GDM1 (cell line): ENCODE data around the gene TRIM44.
"Not testable (repeated sequence)": the region's sequence is repeated elsewhere in the genome, so short reads cannot be mapped to it uniquely, and the experiment has no call there.

Experiments used
- DNase-seq: peaks from one replicate; lab custom pipeline; 2025; lab: John Stamatoyannopoulos, UW

TRIM44 gene

DNA sequence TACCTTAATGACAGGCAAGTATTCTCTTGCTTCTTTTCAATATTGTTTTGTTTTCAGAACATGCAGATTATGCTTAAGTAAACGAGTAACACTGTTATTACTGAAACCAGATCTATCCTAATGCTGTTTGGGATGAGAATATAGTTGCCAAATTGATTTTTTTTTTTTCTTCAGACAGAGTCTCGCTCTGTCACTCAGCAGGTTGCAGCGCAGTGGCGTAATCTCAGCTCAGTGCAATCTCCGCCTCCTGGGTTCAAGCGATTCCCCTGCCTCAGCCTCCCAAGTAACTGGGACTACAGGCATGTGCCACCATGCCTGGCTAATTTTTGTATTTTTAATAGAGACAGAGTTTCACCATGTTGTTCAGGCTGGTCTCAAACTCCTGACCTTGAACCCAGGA is 91.0 kb downstream of the TRIM44 start:
- not testable (repeated sequence) for DNase-seq

DNA sequence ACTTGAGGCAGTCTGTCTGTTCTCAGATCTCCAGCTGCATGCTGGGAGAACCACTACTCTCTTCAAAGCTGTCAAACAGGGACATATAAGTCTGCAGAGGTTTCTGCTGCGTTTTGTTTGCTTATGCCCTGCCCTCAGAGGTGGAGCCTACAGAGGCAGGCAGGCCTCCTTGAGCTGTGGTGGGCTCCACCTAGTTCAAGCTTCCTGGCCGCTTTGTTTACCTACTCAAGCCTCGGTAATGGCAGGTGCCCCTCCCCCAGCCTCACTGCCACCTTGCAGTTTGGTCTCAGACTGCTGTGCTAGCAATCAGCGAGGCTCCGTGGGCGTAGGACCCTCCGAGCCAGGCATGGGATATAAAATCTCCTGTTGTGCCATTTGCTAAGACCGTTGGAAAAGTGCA is 97.4 kb downstream of the TRIM44 start:
- DNase-seq: not testable (repeated sequence)

DNA sequence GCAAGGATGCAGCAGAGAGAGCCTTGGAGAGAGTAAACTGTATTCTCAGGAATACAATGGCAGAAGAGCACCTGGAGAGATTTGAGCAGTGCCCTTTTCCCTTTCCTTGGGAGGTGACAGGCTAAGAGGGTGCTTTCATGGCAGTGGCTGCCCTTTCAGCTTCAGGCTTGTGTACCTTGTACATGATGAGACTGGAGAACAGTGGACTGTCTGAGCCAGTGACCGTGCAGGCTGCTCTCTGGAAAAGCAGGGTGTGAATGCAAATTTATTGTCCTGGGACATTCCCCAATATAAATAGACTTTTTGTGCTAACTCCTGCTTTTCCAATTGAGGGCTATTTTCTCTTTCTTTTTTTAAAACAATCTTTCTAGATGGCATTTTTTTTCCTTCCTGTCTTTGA is 99.3 kb downstream of the TRIM44 start:
- DNase-seq: no peak

DNA sequence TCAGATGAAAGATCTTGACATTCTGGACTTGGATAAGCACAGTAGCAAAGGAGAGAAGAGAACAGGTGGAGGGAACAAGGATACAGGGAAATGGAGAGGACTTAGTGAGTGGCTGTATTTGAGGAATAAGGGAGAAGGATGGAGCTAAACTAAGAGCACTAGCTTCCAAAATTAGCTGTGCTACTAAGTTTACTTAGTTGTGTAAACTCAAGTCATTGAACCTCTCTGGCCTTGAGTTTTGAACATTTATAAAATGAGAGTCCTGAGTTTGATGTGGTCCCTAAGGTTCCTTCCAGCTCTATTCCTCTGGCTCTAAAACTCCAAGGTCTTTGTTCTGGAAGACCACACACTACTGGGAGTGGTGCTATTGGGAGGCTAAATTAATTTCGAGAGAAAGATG is 100.7 kb downstream of the TRIM44 start:
- no peak for DNase-seq

DNA sequence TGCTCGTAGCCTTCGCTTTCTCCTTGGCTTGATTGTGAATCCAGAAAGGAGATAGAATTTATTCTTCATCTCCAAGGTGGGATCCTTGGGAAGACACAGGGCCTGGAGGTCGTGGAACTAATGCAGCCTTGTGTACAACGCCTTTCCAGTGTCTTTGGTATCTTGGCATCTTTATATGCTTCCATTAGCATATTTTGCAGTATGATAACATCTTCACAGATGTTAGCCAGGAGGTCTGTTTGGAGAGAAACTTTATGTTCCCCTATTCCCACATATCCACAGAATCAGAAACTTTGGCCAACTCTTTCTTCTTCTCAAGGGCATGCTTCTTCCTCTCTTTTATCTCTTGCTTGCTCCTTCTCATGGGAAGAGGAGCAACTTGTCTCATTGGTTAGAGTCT is 101.2 kb downstream of the TRIM44 start:
- DNase-seq: no peak

DNA sequence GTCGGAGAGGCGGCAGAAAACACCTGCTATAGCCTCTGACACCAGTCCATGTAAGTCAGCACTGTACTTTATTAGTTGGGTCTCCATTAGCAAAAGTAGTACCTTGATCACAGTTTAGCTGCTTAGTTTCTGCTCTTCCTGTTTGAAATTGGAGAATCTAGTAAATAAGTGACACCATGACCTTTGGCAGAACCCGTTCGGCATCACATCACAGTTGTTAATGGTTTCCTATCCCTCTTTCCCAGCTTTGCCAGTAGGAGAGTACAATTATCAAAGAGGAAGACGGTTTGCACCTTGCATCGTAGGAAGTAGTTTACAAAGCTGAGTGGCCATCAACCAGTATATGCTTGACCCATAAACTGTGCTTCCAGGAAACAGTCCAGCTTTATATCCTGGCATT is 101.8 kb downstream of the TRIM44 start:
- no peak for DNase-seq

DNA sequence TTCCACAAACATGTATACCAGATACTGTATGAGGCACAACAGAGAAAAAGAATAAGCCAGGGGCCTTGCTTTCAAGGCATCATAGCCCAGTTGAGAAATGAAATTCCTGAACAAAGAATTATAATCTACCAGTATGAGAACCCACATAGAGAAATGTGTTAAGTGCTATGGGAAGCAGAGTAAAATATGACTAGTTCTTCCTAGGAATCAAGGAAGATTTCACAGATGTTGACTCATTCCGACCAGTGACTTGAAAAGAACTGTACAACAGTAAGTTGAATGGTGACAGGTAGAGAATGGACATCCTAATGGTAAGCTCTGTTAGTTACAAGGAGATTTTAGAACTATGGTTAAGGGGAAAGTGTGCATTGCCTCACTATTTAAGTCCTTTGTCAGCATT is 102.6 kb downstream of the TRIM44 start:
- DNase-seq: no peak

DNA sequence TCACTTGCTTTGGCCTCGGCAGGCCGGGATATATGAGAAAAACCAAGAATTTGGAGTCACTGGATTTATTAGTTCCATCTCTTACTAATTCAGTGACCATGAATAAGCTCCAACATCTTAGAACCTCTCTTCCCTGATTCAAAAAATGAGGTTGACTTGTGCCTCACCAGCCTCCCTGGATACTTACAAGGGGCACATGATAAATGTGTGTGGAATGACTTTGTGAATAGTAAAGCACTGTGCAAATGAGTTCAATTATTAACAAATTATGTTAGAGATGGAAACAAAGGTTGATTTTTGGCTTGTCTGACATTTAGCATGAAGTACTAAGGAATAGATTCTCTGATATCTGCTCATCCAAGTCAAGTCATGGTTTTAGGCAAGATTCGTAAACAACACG is 104.1 kb downstream of the TRIM44 start:
- no peak for DNase-seq

DNA sequence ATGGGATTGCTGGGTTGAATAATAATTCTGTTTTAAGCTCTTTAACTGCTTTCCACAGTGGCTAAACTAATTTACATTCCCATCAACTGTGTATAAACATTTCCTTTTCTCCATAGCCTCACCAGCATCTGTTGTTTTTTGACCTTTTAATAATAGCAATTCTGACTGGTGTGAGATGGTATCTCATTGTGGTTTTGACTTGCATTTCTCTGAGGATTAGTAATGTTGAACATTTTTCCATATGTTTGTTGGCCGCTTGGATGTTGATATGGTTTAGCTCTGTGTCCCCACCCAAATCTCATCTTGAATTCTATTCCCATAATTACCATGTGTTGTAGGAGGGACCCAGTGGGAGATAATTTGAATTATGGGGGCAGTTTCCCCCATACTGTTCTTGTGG is 107.8 kb downstream of the TRIM44 start:
- DNase-seq: not testable (repeated sequence)

DNA sequence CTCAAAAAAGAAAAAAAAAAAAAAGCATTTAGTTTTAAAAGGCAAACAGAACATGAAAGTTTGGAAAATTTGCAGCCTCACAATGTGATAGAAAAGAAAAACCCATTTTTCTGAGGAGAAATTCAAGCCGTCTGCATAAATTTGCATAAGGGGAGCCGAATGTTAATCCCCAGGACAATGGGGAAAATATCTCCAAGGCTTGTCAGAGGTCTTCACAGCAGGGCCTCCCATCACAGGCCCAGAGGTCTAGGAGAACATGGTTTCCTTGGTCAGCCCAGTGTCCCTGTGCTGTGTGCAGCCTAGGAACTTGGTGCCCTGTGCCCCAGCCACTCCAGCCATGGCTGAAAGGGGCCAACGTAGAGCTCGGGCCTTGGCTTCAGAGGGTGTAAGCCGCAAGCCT is 109.1 kb downstream of the TRIM44 start:
- DNase-seq: no peak

DNA sequence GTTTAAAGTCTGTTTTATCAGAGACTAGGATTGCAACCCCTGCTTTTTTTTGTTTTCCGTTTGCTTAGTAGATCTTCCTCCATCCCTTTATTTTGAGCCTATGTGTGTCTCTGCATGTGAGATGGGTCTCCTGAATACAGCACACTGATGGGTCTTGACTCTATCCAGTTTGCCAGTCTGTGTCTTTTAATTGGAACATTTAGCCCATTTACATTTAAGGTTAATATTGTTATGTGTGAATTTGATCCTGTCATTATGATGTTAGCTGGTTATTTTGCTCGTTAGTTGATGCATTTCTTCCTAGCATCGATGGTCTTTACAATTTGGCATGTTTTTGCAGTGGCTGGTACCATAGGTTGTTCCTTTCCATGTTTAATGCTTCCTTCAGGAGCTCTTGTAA is 114.7 kb downstream of the TRIM44 start:
- not testable (repeated sequence) for DNase-seq

DNA sequence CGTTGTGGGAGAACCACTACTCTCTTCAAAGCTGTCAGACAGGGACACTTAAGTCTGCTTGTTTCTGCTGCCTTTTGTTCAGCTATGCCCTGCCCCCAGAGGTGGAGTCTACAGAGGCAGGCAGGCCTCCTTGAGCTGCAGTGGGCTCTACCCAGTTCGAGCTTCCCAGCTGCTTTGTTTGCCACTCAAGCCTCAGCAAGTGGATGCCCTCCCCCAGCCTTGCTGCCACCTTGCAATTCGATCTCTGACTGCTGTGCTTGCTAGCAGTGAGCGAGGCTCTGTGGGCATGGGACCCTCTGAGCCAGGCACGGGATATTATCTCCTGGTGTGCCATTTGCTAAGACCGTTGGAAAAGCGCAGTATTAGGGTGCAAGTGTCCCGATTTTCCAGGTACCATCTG is 116.4 kb downstream of the TRIM44 start:
- DNase-seq: not testable (repeated sequence)

DNA sequence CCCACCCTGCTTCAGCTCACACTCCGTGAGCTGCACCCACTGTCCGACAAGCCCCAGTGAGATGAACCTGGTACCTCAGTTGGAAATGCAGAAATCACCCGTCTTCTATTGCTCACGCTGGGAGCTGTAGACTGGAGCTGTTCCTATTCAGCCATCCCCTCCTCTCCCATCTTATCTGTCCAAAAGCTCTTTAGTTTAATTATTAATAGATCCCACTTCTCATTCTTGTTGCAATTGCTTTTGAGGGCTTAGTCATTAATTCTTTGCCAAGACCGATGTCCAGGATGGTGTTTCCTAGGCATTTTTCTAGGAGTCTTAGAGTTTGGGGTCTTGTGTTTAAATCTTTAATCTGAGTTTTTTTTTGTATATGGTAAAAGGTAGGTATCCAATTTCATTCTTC is 116.8 kb downstream of the TRIM44 start:
- no peak for DNase-seq

DNA sequence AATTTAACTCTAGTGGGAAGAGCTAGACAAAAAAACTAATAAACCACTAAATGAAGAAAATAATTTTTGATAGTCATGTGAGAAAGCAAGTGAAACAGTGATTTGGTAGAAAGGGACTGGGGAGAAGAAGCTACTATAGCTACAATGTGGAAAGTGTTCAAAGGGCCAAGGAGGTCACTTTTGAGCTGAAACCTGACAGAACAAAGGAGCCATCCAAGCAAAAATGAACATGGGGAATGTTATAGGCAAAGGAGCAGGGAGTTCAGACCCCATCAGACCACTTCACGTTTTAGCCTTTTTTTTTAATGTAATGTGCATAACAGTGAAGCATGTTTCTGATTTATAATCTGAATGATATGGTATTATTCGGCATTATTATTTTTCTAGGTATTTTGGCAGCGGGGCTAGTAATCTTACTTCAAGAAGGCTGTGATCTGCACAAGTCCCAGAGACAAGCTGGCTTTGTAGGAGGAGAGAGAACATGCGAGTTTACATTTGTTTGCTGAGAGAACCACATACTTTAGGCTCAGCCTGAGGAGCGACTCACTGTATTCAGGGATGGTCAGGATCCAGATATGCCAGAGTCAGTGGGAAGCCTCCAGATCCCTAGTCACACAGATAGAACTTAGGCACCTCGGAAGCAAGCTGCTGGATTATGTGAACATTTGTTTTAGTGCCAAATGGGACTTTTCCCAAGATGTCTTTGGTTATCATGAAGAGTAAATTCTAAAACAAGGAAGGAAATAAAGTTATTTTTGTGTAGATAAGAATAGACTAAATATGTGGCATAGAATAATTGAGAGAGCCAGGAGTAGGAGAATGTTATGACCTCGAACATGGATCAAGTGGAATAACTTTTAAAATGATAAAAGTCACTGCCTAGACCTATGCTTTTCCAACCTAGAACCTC is 118.6 kb downstream of the TRIM44 start:
- DNase-seq: no peak

DNA sequence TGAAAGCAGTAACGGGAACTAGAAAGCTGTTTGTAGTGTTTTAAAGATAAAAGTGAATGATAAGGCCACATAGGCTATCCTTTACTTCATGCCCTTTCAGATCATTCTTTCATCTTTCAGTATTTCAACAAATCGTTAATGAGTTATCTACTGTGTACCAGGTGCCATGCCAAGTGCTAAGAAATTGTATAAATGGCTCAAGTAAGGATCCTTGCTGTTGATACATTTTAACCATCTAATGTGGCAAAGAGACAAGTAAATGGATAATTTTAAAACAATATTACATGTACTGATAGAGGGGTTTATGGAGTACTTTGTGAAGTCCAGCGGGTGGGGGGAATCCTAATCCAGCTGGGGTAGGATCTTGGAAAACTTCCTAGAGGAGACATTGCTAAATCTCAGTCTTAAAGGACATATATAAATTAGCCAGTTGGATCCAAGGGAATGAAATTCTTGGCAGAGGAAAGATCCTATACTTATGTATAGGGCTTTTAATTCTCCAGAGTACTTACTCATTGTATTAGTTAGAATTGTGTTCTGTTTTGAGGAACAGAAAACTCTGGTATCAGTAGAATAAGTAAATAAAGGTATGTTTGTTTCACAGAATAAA is 119.4 kb downstream of the TRIM44 start:
- no peak for DNase-seq

DNA sequence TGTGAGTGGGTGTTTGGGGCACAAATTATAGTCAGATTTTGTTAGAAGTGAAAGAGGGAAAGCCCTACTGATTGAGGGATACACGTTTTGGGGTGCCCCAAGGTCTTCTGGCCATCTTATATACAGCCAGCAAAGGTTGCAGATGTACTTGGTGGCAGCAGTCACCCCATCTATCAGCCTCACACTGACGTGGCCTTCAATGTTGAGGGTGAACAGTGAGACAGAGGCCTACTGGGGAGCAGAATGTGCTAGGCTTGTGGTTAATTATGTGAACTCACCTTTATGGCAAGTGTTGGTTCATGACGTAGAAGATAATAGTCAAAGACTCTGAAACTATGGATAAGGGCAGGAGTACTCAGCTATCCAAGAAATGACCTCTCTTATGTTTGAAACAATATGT is 121.2 kb downstream of the TRIM44 start:
- no peak for DNase-seq

DNA sequence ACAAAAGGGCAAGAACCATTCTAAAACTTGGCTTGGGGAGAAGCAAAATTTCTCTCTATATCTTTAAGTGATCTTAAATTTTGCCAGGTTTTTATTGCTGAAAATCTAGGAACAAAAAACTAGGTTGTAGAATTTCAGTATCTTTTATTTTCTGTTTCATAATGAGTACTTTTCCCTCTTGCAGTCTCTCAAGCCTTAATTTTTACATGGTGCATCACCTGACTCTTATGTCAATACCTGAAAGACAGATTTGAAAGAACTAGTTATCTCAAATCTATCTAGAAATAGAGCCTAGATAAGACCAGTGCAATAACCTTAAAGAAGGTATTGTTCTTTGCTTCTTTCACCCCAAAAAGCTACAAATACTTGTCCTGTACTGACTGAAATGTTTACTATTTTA is 122.1 kb downstream of the TRIM44 start:
- no peak for DNase-seq

DNA sequence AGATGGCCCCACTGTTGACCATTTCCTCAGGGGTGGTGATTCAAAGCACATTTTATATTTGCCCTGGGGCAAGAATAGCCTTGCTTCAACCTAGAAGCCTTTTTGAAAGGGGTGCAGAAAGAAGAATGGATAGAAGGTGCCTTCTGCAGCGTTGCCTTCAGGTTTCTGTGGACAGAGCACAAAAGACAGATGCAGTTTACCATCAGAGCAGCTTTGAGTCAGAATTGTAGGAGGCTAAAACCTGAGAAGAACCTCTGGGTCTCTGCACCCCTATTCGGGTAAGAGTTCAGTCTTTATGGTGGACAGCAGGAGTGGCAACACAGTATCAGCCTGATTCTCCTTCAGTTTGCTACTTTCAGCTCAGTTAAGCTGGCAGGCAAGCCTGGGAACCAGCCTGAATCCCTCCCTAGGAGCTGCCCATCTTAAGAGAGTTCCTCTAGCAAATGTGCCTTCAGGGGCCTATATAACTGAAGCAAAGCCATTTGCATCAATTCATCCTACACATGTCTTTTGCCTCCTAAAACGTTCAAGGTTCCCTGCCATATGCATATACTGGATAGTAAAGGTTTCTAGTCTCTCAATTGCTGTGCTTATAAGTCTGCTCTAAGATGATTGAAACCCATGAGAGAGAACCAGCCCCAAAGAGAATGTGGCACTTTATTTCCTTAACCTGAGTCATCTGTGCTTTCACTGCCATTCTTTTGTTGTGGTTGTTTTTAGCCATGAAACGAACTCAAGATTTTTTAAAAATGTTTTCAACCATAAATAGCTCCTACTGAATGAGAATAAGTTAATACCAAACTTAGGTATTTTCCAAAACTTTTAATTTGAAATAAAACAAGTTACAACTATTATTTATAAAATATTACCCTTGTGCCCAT is 123.0 kb downstream of the TRIM44 start:
- no peak for DNase-seq

DNA sequence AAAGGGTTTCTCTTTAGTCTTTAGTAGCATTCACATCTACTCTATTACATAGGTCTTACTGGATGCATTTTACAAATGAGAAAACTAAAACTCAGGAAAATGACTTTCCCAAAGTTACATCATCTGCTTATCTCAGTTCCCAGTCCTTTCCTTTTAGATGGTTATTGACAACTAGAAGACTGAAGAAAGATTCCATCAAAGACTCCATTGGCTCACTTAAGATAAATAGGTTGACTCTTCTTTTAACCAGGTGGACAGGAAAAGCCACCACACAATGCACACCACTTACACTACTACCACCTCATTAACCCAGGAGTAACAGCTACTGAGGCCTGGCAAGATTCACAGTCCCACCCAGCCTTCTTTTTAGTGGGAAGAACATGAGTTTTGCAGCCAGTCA is 123.6 kb downstream of the TRIM44 start:
- no peak for DNase-seq

DNA sequence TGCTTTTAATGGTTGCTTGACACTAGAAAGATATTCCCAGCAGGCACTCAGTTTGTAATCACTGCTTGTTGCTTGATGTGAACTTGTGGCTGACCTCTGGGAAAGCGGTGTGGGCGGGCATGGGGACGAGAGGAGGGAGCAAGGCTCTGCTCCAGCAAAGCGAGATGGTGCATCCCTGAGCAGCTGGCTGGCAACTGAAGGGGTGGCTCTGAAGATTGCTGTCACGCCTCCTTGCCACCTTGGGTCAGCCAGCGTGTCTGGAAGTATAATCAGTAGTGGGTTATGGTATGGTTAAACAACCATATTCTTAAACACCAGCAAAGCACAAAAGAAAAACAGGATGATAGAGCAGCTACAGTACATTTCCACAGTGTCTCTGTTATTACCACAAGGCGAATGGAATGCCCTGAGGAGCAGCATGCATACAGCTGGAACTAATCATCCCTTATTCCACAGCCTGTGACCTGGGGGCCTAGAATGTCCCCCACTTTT is 124.5 kb downstream of the TRIM44 start:
- no peak for DNase-seq

DNA sequence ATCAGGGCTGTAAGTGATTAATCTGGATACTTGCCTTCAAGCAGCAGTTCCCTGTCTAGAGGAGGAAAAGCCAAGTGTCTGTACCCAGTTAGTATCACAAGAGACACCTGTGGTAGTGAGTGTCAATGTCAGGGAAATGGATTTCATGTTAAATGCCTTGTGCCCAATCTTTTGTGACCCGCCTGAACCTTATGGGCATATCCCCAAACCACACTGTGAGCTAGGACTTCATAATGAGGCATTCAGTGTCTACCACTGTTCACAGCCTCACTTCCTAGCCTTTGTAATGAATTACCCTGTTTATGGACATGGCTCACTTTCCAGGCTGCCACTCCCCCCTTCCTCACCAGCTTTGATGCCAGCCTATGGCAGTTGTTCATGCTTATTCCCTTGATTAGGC is 125.1 kb downstream of the TRIM44 start:
- no peak for DNase-seq
